GOT3 (cell line): ENCODE data around the gene ZNF846.
"Not testable (repeated sequence)": the region's sequence is repeated elsewhere in the genome, so short reads cannot be mapped to it uniquely, and the experiment has no call there.

ENCODE experiments used
- DNase-seq: peaks from one replicate; lab custom pipeline; 2025; ENCODE audit warnings: mixed read lengths; lab: John Stamatoyannopoulos, UW

ZNF846 gene

GRCh38 chr19:9768175-9769112 lies at the start of gene ZNF846:
TSS of gene ZNF846 (minus strand) at chr19:9768738. CDS start at chr19:9764950, 3,788 bp downstream.
- peak; percentile 83 for DNase-seq

GRCh38 chr19:9818175-9818733 lies 49.7 kb upstream of the ZNF846 start:
- DNase-seq, result no peak

GRCh38 chr19:9811139-9811538 lies 42.6 kb upstream of the ZNF846 start:
- DNase-seq, result no peak

GRCh38 chr19:9808855-9809824 lies 40.6 kb upstream of the ZNF846 start:
- DNase-seq, result no peak

DNA sequence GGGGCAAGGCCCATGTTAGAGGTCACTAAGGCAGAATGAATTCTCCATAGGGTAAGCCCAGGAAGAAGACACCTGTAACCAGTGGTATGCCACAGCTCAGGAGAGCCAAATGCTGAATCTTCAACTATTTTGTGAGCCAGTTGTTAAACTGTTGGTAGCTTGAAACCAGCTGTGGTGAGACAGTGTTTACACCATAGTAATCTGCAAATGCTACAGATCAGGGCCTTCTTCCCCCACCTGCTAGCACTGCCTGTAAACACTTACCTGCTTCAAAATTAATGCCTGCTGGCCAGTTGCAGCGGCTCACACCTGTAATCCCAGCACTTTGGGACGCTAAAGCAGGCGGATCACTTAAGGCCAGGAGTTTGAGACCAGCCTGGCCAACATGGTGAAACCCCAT lies 38.3 kb upstream of the ZNF846 start:
- DNase-seq, result no peak

- DNase-seq, result no peak
Observed at GRCh38 chr19:9801976-9802375, 33.4 kb upstream of the ZNF846 start.

DNA sequence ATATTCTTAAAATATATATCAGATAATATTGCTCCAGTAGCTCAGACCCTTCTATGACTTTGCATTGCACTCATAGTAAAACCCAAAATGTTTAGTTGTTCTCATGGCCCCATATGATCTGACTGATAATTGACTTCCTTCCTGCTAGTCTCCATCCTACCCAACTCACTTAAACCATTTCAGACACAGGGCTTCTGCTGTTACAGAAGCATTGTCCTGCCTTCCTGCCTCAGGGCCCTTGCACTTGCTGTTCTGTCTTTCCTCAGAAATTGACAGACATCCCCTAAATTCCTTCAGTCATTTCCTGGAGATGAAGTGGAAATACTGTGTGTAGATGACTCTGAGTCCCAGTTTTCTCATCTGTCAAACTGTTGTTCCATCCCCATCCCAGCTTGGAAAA lies 30.6 kb upstream of the ZNF846 start:
- no peak for DNase-seq

- DNase-seq, result no peak
Observed at GRCh38 chr19:9797871-9798270, 29.3 kb upstream of the ZNF846 start.

DNA sequence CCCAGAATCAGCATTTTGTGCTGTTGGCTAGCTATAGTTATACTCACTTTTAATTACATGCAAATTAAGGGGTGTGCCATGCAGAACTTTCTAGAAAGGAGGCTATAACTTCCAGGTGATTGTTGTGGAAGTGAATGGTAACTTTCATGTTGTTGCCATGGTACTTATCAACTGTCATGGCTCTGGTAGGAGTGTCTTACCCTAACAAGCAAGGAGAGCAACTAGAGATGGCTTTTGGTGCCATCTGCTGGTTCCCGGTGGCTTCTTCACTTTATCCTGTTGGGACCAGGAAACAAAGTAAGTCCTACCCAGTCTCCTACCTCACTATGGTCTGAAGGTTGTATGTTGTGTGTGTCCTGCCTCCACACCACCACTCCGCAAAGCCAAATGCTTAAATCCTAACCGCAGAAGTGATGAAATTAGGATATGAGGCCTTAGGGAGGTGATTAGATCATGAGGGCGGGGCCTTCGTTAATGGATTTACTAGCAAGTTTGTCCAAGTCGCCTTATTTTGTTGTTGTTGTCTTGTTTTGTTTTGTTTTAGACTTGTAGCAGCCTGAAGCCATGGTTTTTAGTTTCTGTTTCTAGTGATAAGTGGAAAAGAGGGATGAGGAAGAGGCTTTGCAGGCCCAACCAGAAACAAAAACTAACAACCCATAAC lies 27.7 kb upstream of the ZNF846 start:
- no peak for DNase-seq

DNA sequence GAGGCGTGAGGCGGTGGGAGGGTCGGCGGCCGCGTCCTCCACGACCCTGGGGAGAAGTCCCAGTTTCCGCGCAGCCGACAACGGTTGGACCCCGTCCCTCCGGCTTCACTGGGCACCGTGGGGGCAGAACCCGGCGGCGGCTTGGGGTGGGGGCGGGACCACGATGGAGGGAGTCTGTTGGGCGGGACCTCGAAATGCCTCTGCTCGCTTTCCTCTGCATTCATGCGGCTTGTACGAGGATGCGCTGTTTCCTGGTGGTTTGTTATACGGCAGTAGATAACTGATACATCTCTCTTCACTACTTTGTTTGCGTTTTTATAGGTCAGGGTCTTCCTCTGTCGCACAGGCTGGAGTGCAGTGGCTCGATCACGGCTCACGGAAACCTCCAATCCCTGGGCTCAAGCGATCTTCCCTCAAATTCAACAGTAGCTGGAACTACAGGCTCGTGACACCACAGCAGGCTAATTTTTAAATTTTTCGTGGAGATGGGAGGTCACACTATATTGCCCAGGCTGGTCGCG lies 24.6 kb upstream of the ZNF846 start:
- DNase-seq, result no peak

GRCh38 chr19:9792206-9793070 lies 23.9 kb upstream of the ZNF846 start:
- peak; percentile 65 for DNase-seq

GRCh38 chr19:9791552-9792205 lies 23.1 kb upstream of the ZNF846 start:
- DNase-seq, result peak; percentile 65

- not testable (repeated sequence) for DNase-seq
Observed at GRCh38 chr19:9791073-9791367, 22.5 kb upstream of the ZNF846 start.

- not testable (repeated sequence) for DNase-seq
Observed at GRCh38 chr19:9789579-9789978, 21.0 kb upstream of the ZNF846 start.

GRCh38 chr19:9789066-9789465 lies 20.5 kb upstream of the ZNF846 start:
- DNase-seq, result no peak

DNA sequence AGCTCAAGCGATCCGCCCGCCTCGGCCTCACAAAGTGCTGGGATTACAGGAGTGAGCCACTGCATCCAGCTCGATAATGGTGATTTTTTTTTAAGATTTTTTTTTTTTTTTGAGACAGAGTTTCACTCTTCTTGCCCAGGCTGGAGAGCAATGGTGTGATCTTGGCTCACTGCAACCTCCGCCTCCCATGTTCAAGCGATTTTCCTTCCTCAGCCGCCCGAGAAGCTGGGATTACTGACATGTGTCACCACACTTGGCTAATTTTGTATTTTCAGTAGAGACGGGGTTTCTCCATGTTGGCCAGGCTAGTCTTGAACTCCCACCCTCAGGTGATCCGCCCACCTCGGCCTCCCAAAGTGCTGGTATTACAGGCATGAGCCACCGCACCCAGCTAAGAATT lies 20.1 kb upstream of the ZNF846 start:
- DNase-seq, result not testable (repeated sequence)

DNA sequence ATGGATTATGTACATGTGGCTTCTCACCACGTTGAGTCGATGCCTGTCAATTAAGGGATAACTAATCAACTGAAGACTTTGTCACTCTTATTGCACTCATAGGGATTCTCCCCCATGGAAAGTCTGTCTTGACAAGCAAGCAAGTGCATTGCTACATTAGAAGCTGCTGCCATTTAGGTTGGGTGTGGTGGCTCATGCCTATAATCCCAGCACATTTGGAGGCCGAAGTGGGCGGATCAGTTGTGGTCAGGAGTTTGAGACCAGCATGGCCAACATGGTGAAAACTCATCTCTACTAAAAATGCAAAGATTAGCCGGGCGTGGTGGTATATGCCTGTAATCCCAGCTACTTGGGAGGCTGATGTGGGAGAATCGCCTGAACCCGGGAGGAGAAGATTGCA lies 18.3 kb upstream of the ZNF846 start:
- DNase-seq, result no peak

GRCh38 chr19:9786342-9786741 lies 17.8 kb upstream of the ZNF846 start:
- DNase-seq, result no peak

GRCh38 chr19:9785367-9786331 lies 17.1 kb upstream of the ZNF846 start:
- peak; percentile 60 for DNase-seq
